GM23338 (cell line): ENCODE data around the gene TRIO. TPM values are rescaled to one million over a fixed set of nuclear protein-coding genes. Genes with fewer than 3 reads are reported as not detected.
A peak's percentile ranks its signal among the peaks of the same experiment; 100 is the strongest.

ENCODE experiments used
- ATAC-seq: fragments of 200-7000 bp; cut with Tn5 transposase; 3 replicates; pipeline ENCODE4 v1.9.1; 2020
- DNase-seq: peaks from one replicate; pipeline ENCODE4 v3.0.0-alpha.2; 2015; ENCODE audit warnings: low spot score
- H2AFZ ChIP-seq: fragments of 200-600 bp; sonication (generic); 2 replicates; pipeline ENCODE4 v1.8.0; 2016; ENCODE audit warnings: antibody characterized with exemption, mild to moderate bottlenecking, moderate library complexity
- H3F3A ChIP-seq: fragments of 200-600 bp; sonication (generic); replicated peaks from 2 replicates; pipeline ENCODE4 v1.8.0; 2017; ENCODE audit warnings: antibody characterized with exemption, mixed run types, low read depth
- H3K27ac ChIP-seq: fragments of 200-600 bp; sonication (generic); 2 replicates; pipeline ENCODE4 v1.6.1; 2016; ENCODE audit warnings: low read depth
- H3K27me3 ChIP-seq: fragments of 200-600 bp; sonication (generic); 2 replicates; pipeline ENCODE4 v1.8.0; 2016; ENCODE audit warnings: mild to moderate bottlenecking, mixed run types, moderate library complexity; ENCODE audit not compliant: insufficient read depth
- H3K36me3 ChIP-seq: fragments of 200-600 bp; sonication (generic); 2 replicates; pipeline ENCODE4 v1.8.0; 2016; ENCODE audit warnings: mild to moderate bottlenecking; ENCODE audit not compliant: insufficient read depth
- H3K4me1 ChIP-seq: fragments of 200-600 bp; sonication (generic); 2 replicates; pipeline ENCODE4 v1.8.0; 2016; ENCODE audit warnings: mild to moderate bottlenecking, moderate library complexity; ENCODE audit not compliant: insufficient read depth
- H3K4me2 ChIP-seq: fragments of 200-600 bp; sonication (generic); 2 replicates; pipeline ENCODE4 v1.7.1; 2017; ENCODE audit warnings: mixed run types
- H3K4me3 ChIP-seq: fragments of 200-600 bp; sonication (generic); 2 replicates; pipeline ENCODE4 v1.6.1; 2016; ENCODE audit warnings: mixed run types
- H3K79me2 ChIP-seq: fragments of 200-600 bp; sonication (generic); replicated peaks from 2 replicates; pipeline ENCODE4 v1.8.0; 2017; ENCODE audit warnings: mild to moderate bottlenecking; ENCODE audit not compliant: insufficient read depth
- H3K9me2 ChIP-seq: fragments of 200-600 bp; sonication (generic); 2 replicates; pipeline ENCODE4 v1.8.0; 2017; ENCODE audit not compliant: insufficient read depth
- H4K20me1 ChIP-seq: fragments of 200-600 bp; sonication (generic); replicated peaks from 2 replicates; pipeline ENCODE4 v1.8.0; 2017; ENCODE audit warnings: mild to moderate bottlenecking; ENCODE audit not compliant: insufficient read depth
- H3K27ac Mint-ChIP-seq: 2 replicates; pipeline ENCODE4 v1.8.0; 2020; ENCODE audit warnings: inconsistent platforms, mild to moderate bottlenecking, moderate library complexity, mixed read lengths
- H3K27me3 Mint-ChIP-seq: 3 replicates; pipeline ENCODE4 v1.8.0; 2022; ENCODE audit warnings: low read depth, mild to moderate bottlenecking, moderate library complexity, mixed read lengths, inconsistent platforms; ENCODE audit not compliant: insufficient read depth, poor library complexity
- H3K36me3 Mint-ChIP-seq: 3 replicates; pipeline ENCODE4 v1.8.0; 2021; ENCODE audit warnings: low read depth, mild to moderate bottlenecking, inconsistent platforms, moderate library complexity, mixed read lengths
- H3K4me1 Mint-ChIP-seq: 3 replicates; pipeline ENCODE4 v1.8.0; 2020; ENCODE audit warnings: mild to moderate bottlenecking, inconsistent platforms, mixed read lengths
- H3K4me3 Mint-ChIP-seq: 3 replicates; pipeline ENCODE4 v1.8.0; 2021; ENCODE audit warnings: moderate library complexity, mild to moderate bottlenecking, inconsistent platforms, mixed read lengths
- H3K9me3 Mint-ChIP-seq: 3 replicates; pipeline ENCODE4 v1.8.0; 2020; ENCODE audit warnings: moderate library complexity, mild to moderate bottlenecking, inconsistent platforms, mixed read lengths
- CREB1 ChIP-seq: fragments of 250-450 bp; sonication (Bioruptor Pico); IDR thresholded peaks from 2 replicates; pipeline ENCODE4 v1.5.0; 2020; ENCODE audit warnings: low read depth, mild to moderate bottlenecking, moderate library complexity
- CTCF ChIP-seq, 2 experiments: fragments of 200-600 bp in 1 of 2; sonication (generic) in 1 of 2; conservative IDR thresholded peaks; 2 replicates each; pipeline versions ENCODE4 v1.5.1 to v1.6.1; 2016 to 2017; ENCODE audit warnings: antibody characterized with exemption in 2 of 2, low read depth in 2 of 2, mild to moderate bottlenecking in 2 of 2, moderate library complexity in 1 of 2
- ETS1 ChIP-seq: IDR thresholded peaks from 2 replicates; pipeline ENCODE4 v1.6.1; 2016; ENCODE audit warnings: antibody characterized with exemption
- EZH2 ChIP-seq: fragments of 200-600 bp; sonication (generic); IDR thresholded peaks from one replicate; pipeline ENCODE4 v1.8.0; 2017; ENCODE audit warnings: antibody characterized with exemption, mild to moderate bottlenecking, low read depth; ENCODE audit not compliant: unreplicated experiment
- EZH2phosphoT487 ChIP-seq: fragments of 200-600 bp; sonication (generic); IDR thresholded peaks from one replicate; pipeline ENCODE4 v1.8.1; 2018; ENCODE audit warnings: antibody characterized with exemption; ENCODE audit not compliant: unreplicated experiment
- JUNB ChIP-seq: IDR thresholded peaks from one replicate; pipeline ENCODE4 v1.6.1; 2016; ENCODE audit warnings: antibody characterized with exemption; ENCODE audit not compliant: unreplicated experiment
- NANOG ChIP-seq: IDR thresholded peaks from 2 replicates; pipeline ENCODE4 v1.6.1; 2016; ENCODE audit warnings: antibody characterized with exemption, borderline replicate concordance
- POLR2AphosphoS5 ChIP-seq: IDR thresholded peaks from 2 replicates; pipeline ENCODE4 v1.6.1; 2016; ENCODE audit warnings: antibody characterized with exemption, low read depth
- STAT1 ChIP-seq: IDR thresholded peaks from one replicate; pipeline ENCODE4 v1.6.1; 2016; ENCODE audit warnings: antibody characterized with exemption; ENCODE audit not compliant: unreplicated experiment
- ZNF114 ChIP-seq: fragments of 250-450 bp; sonication (Bioruptor Pico); IDR thresholded peaks from 2 replicates; pipeline ENCODE4 v1.5.0; 2020; ENCODE audit warnings: mild to moderate bottlenecking, moderate library complexity
- ZNF331 ChIP-seq: fragments of 250-450 bp; sonication (Bioruptor Pico); IDR thresholded peaks from 2 replicates; pipeline ENCODE4 v1.5.0; 2020; ENCODE audit warnings: low read depth, mild to moderate bottlenecking, moderate library complexity
- polyA plus RNA-seq: library from polyadenylated mRNA; unstranded; fragments of >200 nt; fragmentation: Nextera tagmentation; extraction: Ambion mirVana; gene quantifications from 2 replicates; pipeline ENCODE4 v1.2.1, GENCODE V29; 2016
- total RNA-seq: library from RNA; depleted of rRNA; stranded (reverse); fragments of >200 nt; shearing (Covaris generic); gene quantifications from 2 replicates; pipeline ENCODE4 v1.2.3, GENCODE V29; 2014
- TF ChIP-seq, protein P1 (sequence below): IDR thresholded peaks from one replicate; pipeline ENCODE4 v1.6.1; 2018; ENCODE audit warnings: antibody characterized with exemption; ENCODE audit not compliant: unreplicated experiment
- TF ChIP-seq, protein P2 (sequence below): fragments of 250-450 bp; sonication (Bioruptor Pico); IDR thresholded peaks from 2 replicates; pipeline ENCODE4 v1.5.0; 2020; ENCODE audit warnings: mild to moderate bottlenecking, moderate library complexity

TRIO gene
- total and polyA plus RNA-seq, 2 experiments from 2014 or later = 13.8 to 113 TPM

- no peaks in the 10 kb centered on the region for H3F3A ChIP-seq
- H3K79me2 ChIP-seq = peaks cover 4% of the 10 kb centered on the region
- Mint-ChIP-seq H3K4me1 (peaks cover 18% of the 10 kb centered on the region; the same call in 2 of the 3 replicates), H3K27me3 (peaks cover 2% of the 10 kb centered on the region), H3K36me3 (peaks cover 16% of the 10 kb centered on the region), H3K4me3 (no peak overlapping the region), H3K9me3 (no peaks in the 10 kb centered on the region; the same call in 2 of the 3 replicates), H3K27ac (no peak overlapping the region)
- H3K9me2 ChIP-seq = no peaks in the 10 kb centered on the region
- DNase-seq (no peak), ATAC-seq (no peak)
- no peaks in the 10 kb centered on the region for H3K27me3 ChIP-seq
- peaks cover 4% of the 10 kb centered on the region; the same call in 1 of the 2 replicates for H4K20me1 ChIP-seq
- H2AFZ ChIP-seq = no peak overlapping the region
- TF ChIP-seq CTCF (conservative IDR thresholded peaks at IDR 0.05; ENCODE audit: low read depth in 2 of 2) = no peak
- TF ChIP-seq ETS1 = no peak
- TF ChIP-seq NANOG = no peak
- TF ChIP-seq POLR2AphosphoS5 = no peak
- no peak for TF ChIP-seq JUNB
- TF ChIP-seq EZH2 = no peak
- TF ChIP-seq STAT1 = no peak
- TF ChIP-seq CREB1 (CRISPR knock-in tag) = no peak
- no peak for TF ChIP-seq ZNF114 (CRISPR knock-in tag)
- no peak for TF ChIP-seq ZNF331 (CRISPR knock-in tag)
- TF ChIP-seq, protein P1, sequence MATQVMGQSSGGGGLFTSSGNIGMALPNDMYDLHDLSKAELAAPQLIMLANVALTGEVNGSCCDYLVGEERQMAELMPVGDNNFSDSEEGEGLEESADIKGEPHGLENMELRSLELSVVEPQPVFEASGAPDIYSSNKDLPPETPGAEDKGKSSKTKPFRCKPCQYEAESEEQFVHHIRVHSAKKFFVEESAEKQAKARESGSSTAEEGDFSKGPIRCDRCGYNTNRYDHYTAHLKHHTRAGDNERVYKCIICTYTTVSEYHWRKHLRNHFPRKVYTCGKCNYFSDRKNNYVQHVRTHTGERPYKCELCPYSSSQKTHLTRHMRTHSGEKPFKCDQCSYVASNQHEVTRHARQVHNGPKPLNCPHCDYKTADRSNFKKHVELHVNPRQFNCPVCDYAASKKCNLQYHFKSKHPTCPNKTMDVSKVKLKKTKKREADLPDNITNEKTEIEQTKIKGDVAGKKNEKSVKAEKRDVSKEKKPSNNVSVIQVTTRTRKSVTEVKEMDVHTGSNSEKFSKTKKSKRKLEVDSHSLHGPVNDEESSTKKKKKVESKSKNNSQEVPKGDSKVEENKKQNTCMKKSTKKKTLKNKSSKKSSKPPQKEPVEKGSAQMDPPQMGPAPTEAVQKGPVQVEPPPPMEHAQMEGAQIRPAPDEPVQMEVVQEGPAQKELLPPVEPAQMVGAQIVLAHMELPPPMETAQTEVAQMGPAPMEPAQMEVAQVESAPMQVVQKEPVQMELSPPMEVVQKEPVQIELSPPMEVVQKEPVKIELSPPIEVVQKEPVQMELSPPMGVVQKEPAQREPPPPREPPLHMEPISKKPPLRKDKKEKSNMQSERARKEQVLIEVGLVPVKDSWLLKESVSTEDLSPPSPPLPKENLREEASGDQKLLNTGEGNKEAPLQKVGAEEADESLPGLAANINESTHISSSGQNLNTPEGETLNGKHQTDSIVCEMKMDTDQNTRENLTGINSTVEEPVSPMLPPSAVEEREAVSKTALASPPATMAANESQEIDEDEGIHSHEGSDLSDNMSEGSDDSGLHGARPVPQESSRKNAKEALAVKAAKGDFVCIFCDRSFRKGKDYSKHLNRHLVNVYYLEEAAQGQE = no peak
- no peak for TF ChIP-seq EZH2phosphoT487
- TF ChIP-seq, protein P2, sequence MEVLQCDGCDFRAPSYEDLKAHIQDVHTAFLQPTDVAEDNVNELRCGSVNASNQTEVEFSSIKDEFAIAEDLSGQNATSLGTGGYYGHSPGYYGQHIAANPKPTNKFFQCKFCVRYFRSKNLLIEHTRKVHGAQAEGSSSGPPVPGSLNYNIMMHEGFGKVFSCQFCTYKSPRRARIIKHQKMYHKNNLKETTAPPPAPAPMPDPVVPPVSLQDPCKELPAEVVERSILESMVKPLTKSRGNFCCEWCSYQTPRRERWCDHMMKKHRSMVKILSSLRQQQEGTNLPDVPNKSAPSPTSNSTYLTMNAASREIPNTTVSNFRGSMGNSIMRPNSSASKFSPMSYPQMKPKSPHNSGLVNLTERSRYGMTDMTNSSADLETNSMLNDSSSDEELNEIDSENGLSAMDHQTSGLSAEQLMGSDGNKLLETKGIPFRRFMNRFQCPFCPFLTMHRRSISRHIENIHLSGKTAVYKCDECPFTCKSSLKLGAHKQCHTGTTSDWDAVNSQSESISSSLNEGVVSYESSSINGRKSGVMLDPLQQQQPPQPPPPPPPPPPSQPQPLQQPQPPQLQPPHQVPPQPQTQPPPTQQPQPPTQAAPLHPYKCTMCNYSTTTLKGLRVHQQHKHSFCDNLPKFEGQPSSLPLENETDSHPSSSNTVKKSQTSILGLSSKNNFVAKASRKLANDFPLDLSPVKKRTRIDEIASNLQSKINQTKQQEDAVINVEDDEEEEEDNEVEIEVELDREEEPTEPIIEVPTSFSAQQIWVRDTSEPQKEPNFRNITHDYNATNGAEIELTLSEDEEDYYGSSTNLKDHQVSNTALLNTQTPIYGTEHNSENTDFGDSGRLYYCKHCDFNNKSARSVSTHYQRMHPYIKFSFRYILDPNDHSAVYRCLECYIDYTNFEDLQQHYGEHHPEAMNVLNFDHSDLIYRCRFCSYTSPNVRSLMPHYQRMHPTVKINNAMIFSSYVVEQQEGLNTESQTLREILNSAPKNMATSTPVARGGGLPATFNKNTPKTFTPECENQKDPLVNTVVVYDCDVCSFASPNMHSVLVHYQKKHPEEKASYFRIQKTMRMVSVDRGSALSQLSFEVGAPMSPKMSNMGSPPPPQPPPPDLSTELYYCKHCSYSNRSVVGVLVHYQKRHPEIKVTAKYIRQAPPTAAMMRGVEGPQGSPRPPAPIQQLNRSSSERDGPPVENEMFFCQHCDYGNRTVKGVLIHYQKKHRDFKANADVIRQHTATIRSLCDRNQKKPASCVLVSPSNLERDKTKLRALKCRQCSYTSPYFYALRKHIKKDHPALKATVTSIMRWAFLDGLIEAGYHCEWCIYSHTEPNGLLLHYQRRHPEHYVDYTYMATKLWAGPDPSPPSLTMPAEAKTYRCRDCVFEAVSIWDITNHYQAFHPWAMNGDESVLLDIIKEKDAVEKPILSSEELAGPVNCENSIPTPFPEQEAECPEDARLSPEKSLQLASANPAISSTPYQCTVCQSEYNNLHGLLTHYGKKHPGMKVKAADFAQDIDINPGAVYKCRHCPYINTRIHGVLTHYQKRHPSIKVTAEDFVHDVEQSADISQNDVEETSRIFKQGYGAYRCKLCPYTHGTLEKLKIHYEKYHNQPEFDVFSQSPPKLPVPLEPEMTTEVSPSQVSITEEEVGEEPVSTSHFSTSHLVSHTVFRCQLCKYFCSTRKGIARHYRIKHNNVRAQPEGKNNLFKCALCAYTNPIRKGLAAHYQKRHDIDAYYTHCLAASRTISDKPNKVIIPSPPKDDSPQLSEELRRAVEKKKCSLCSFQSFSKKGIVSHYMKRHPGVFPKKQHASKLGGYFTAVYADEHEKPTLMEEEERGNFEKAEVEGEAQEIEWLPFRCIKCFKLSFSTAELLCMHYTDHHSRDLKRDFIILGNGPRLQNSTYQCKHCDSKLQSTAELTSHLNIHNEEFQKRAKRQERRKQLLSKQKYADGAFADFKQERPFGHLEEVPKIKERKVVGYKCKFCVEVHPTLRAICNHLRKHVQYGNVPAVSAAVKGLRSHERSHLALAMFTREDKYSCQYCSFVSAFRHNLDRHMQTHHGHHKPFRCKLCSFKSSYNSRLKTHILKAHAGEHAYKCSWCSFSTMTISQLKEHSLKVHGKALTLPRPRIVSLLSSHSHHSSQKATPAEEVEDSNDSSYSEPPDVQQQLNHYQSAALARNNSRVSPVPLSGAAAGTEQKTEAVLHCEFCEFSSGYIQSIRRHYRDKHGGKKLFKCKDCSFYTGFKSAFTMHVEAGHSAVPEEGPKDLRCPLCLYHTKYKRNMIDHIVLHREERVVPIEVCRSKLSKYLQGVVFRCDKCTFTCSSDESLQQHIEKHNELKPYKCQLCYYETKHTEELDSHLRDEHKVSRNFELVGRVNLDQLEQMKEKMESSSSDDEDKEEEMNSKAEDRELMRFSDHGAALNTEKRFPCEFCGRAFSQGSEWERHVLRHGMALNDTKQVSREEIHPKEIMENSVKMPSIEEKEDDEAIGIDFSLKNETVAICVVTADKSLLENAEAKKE = no peak
- H3K4me2 ChIP-seq = no peak overlapping the region
- peaks cover 11% of the 10 kb centered on the region for H3K4me1 ChIP-seq
- H3K27ac ChIP-seq = peak overlapping the region; percentile 64
- no peak overlapping the region for H3K4me3 ChIP-seq
- H3K36me3 ChIP-seq = no peaks in the 10 kb centered on the region; the same call in 1 of the 2 replicates
Observed at GRCh38 chr5:14440223-14440581, 297.1 kb downstream of the TRIO start.
